KG1 (cell line): ENCODE data around the gene RASL12.
"Not testable (repeated sequence)": the region's sequence is repeated elsewhere in the genome, so short reads cannot be mapped to it uniquely, and the experiment has no call there.

Experiments used
- DNase-seq: peaks from one replicate; lab custom pipeline; 2025; lab: John Stamatoyannopoulos, UW

The RASL12 gene, protein sequence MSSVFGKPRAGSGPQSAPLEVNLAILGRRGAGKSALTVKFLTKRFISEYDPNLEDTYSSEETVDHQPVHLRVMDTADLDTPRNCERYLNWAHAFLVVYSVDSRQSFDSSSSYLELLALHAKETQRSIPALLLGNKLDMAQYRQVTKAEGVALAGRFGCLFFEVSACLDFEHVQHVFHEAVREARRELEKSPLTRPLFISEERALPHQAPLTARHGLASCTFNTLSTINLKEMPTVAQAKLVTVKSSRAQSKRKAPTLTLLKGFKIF

GRCh38 chr15:65067645-65068402 is at the start of gene RASL12:
RASL12 (minus strand) TSS chr15:65067991; CDS start chr15:65067835, 156 bp downstream.
- no peak for DNase-seq

DNA sequence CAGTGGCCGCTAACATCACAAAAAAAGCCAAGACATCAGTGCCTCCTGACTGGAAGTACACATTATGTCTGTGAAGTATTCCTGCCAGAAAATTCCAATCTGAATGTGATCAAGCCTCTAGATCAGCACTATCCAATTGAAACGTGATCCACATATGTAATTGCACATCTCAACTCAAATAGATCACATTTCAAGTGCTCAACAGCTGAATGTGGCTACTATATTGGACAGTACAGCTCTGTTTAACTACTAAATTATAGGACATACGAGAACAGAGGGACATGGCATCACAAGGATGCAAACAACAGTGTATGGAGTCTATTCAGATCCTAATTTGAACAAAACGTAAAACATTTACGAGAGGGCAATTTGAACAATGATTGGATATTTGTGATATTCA is 47.8 kb upstream of the RASL12 start:
- no peak for DNase-seq

- DNase-seq, result no peak
These were observed 47.3 kb upstream of the RASL12 start, which contains the start of gene UBAP1L for GRCh38 chr15:65115086-65115485. UBAP1L (minus strand) TSS chr15:65115200; CDS start chr15:65106215, 8,985 bp downstream.

DNA sequence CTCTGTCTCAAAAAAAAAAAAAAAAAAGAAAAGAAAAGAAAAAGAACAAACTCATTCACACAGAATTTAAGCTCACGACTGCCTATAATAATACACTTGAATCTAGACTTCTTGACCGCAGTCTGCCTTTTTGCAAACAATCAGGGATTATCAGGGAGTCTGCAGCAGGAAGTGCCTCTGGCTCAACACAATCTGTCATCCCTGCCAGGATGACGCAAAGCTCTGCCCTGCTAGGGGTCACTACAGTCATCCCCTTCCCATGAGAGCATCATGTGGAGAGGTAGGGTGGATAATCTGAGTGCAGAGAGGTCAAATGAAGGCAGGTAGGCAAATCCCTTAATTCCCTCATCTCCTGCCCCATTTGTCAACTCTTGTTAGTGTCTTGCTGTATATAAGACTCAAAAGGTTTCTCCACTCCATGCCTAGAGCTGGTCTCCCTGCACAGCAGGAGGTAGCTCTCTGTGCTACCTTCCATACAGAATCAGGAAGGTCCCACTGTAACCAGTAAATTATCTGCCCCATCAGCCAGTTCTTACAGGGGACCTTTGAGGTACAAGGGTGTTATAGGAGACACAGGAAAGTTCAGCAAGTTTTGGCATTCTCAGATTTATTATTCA is 43.0 kb upstream of the RASL12 start:
- DNase-seq, result no peak

- DNase-seq, result no peak
These were observed 38.3 kb upstream of the RASL12 start for GRCh38 chr15:65106011-65106590.

GRCh38 chr15:65105038-65105437 is 37.2 kb upstream of the RASL12 start:
- no peak for DNase-seq

- DNase-seq, result no peak
These were observed 35.1 kb upstream of the RASL12 start for GRCh38 chr15:65102912-65103311.

DNA sequence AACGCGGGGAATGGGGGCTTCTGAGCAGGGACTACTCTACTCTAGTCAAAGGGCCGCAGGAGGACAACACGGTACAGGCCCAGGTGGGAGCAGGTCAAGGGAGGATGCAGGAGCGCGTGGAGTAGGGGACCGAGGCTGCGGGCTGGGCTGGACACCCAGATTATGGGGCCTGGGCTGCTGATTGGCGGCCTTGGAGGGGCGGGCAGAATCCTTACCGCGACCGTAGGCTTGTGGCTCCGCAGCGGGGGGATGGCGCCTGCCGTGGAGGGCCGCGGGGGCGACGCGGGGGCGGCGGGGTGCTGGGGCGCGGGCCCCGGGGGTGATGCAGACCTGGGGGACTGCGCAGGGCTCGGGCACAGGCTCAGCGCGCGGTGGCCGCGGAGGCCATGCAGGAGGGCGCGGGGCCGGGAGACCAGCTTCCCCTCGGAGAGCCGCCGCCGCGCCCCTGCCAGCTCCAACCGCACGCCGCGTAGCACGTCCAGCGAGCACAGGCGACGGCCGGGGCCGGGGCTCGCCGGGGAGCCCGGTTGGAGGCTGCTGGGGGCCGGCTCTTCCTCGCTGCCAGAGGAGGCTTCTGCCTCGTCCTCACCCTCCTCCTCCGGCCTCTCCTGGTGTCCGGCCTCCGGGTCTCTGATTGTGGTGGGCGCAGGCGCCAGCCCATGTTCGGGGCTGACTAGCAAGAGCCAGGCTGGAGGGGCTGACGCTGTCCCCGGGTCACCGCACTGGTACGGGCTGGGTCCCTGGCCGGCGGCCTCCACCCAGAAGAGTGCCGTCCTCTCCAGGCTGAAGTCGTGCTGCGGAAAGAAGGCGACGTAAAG is 34.3 kb upstream of the RASL12 start:
- DNase-seq, result no peak

DNA sequence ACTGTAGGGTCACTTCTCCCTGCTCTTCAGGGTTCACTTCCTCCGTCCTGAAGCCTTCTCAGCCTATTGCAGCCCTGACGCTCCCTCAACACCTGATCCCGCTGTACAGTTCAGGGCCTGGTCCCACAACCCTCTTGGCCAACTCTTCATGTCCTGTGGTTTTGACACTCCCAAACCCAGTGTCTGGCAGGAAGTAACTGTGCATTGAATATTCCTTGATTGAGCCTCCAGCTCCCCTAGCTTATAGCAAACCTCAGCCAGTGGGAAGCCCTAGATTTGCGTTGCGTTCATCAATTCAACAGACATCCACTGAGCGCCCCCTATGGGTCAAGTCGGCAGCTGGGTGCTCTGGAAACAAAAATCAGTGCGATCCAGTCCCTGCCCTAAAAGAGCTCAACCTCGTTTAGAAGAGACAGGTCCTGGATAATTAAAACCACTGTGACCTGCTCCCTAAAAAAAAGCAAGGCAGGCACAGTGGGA is 33.7 kb upstream of the RASL12 start:
- no peak for DNase-seq

GRCh38 chr15:65100442-65100841 is 32.7 kb upstream of the RASL12 start:
- DNase-seq, result no peak

DNA sequence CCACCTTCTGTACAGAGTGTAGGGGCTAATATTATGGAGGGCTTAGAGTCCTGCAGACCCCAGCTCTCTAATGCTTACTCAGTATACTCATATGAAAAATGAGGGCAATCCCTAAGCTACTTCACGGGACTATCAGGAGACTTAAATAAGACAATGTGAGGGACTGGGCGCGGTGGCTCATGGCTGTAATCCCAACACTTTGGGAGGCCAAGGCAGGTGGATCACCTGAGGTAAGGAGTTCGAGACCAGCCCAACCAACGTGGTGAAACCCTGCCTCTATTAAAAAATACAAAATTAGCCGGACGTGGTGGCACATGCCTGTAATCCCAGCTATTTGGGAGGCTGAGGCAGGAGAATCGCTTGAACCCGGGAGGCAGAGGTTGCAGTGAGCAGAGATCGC is 32.0 kb upstream of the RASL12 start:
- not testable (repeated sequence) for DNase-seq

DNA sequence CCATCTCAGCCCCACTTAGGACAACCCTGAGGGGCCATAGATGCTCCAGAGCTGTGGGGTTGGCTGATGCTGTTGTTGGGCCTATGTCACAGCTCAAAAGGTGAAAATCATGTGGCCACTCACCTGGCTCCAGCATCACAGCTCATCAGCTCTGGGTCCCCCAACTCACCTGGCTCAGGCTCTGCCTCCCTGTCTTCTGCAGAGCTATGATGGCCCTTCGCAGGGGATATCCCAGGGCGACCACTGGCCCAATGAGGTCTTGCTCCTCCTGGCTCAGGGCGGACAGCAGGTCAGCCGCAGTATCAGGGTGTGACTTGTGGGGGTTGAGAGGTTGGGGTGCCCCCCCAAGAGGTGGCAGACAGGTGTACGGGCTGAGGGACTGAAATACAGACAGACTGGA is 31.5 kb upstream of the RASL12 start:
- no peak for DNase-seq

- DNase-seq, result no peak
These were observed 30.0 kb upstream of the RASL12 start for GRCh38 chr15:65097651-65098263.

GRCh38 chr15:65096481-65097385 is 28.9 kb upstream of the RASL12 start:
- DNase-seq, result no peak

DNA sequence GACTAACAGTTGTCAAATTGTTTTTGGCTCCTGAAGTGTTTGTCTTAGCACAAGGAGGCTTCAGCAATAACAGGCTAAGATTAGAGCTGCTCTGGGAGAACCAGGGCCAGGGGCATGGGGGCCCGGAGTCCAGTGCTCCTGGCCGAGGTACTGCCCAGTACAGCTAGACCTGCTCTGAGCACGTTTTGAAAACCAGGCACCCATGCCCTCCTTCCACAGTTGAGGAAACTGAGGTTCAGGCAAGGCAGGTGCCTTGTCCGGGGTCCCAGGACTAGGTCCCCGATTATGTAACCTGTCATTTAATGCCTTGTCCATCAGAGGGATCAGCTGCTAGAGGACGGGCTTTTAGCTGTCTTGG is 27.9 kb upstream of the RASL12 start:
- no peak for DNase-seq

- DNase-seq, result no peak
These were observed 27.4 kb upstream of the RASL12 start for GRCh38 chr15:65095011-65095746.

DNA sequence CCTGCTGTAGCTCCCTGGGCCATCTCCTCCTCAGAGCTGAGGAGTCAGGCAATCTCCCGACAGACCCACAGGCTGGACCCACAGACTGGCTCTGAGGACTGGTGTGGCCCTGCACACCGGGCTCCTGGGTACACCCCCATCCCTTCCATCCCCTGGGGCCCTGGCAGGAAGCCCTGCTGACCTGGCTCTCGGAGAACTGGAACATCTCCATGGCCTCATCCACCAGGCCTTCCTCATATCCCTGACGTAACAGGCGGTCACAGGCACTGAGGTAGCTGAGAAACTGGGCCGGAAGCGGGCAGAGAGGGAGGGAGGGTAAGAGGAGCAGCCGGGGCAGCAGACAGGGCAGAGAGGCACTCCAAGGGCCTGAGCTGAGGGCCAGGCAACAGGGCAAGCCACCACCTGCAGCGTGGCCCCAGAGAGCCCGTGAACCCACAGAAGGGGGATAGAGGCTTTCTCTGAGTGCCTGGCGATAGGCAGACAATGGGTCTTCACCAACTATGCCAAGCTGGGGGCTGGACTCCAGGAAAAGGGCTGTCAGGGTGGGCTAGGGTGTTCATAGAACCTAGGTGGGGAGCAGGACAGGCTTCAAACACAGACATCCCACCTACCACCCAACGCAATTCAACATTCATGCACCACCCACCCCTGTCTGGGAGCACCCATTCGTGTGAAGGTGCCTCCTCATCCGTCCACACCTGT is 26.7 kb upstream of the RASL12 start:
- DNase-seq, result no peak

GRCh38 chr15:65093793-65094170 is 26.0 kb upstream of the RASL12 start:
- not testable (repeated sequence) for DNase-seq
